Hepatic stellate cell (primary cell): ENCODE results near the gene HOXB2.

Experiments
- DNase-seq: peaks from one replicate; pipeline ENCODE4 v3.0.0; 2011; ENCODE audit warnings: low spot score

HOXB2 gene

DNA sequence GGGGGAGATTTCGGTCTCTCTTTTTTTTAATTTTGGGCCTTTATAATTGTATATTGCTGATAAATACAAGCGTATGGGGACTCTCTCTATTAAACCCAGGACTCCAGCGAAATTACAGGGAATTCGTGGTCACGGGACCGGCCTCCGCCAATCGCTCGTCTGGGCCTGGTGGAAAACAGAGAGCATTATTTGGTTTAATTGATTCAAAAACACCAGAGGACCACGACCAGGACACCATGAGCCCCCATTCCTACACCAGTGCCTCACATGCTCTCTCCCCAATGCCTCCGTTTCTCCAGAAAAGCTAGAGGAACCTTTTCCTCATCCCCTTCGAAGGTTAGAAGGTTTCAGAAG, at the start of gene HOXB2:
Gene HOXB2 (minus strand): TSS at position 88 of the 354 bp plus-strand sequence. CDS start 198 bp downstream, outside the sequence.
- peak; percentile 78 for DNase-seq

DNA sequence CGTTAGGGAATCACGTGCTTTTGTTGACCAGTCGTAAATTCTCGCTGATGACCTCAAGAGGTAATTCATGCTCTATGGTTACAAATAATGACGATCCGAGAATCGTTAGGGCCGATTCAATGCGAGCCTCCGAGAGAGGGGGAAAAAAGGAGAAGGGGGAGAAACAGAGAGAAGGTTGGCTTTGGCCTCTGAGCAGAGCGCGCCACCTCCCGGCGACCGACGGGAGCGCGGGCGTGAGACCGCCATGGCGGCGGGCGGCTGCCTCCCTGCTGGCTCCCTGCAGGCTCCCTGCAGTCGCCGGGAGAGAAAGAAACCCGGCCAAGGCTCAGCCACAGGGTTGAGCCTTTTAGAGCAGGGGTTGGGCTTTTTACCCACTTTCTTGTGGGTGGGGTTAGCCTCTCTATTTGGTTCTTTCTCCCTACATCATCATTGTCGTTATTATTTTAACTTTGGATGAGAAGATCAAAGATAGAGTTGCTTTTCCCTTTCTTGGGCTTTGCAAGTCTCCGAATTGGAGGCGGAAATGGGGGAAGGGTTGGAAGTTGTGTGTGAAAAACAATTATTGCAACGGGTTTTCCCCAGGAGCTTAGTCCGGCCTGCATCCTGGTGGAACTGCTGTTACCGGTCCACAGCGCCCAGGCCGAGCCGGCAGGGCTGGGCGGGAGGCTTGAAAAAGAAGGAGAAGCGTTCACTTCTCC, 49.1 kb upstream of the HOXB2 start:
- peak; percentile 94 for DNase-seq

DNA sequence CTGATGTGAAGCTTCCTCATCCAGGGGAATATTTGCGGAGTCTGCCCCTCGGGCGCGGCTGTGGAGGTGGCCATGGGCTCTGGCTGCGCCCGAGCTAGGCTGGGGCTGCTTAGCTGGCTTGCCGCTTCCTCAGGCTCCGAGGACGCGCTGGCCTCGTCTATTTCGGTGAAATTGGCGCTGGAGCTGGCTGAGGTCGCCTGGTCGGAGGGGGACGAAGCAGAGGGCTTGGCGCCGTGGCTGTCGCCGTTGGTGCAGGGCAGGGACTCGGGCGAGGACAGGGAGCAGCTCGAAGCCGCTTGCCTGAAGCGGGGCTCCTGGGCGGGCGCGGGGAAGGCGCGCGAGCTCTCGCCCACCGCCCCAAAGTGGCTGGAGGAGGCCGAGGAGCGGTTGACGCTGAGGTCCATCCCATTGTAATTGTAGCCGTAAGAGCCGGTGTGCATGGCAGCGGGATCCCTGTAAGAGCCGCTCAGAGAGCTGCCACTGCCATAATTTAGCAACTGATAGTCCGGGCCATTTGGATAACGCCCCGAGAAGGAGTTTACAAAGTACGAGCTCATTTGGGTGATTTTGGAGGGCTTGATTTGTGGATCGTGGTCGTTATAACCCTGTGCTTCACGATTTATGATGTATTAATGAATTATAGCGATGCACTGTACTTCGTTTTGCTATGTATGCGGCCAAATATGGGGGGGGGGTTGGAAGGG, 48.4 kb upstream of the HOXB2 start, which contains the start of gene HOXB5:
Gene HOXB5 (minus strand): TSS at position 654 of the 704 bp plus-strand sequence. CDS start 97 bp downstream, at position 557.
- DNase-seq, result no peak

DNA sequence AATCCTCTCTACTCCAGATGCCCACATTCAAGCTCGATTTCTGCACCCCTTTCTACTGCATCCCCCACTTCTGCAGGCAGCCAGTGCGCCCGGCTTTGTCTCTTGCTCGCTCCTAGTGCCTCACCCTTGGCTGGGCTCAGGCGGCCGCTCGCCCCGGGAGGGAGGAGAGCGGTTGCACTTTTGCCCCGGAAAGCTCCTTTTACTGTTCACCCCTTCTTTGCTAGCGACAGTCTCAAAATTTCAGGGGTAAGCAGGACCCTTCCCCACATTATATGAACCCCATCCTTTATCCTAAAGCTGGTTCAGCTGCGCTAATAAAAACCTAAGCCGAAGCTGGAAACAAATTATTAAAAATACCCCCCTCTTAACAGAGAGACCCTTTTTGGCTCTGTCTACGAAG, 47.7 kb upstream of the HOXB2 start:
- DNase-seq, result no peak

DNA sequence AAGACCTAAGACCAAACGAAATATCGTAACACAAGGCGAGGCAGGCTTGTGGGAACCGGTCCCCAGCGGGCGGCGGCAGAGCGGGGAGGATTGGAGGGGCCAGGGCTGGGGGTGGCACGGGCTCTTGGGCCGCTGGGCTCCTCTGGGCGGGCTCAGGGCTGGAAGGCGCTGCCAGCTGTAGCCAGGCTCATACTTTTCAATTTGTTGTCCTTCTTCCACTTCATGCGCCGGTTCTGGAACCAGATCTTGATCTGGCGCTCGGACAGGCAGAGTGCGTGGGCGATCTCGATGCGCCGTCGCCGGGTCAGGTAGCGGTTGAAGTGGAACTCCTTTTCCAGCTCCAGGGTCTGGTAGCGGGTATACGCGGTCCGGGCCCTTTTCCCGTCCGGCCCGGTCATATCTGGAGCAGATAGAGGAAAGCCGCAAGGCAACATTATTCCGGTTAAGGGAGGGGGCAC, 47.2 kb upstream of the HOXB2 start:
- DNase-seq, result no peak

DNA sequence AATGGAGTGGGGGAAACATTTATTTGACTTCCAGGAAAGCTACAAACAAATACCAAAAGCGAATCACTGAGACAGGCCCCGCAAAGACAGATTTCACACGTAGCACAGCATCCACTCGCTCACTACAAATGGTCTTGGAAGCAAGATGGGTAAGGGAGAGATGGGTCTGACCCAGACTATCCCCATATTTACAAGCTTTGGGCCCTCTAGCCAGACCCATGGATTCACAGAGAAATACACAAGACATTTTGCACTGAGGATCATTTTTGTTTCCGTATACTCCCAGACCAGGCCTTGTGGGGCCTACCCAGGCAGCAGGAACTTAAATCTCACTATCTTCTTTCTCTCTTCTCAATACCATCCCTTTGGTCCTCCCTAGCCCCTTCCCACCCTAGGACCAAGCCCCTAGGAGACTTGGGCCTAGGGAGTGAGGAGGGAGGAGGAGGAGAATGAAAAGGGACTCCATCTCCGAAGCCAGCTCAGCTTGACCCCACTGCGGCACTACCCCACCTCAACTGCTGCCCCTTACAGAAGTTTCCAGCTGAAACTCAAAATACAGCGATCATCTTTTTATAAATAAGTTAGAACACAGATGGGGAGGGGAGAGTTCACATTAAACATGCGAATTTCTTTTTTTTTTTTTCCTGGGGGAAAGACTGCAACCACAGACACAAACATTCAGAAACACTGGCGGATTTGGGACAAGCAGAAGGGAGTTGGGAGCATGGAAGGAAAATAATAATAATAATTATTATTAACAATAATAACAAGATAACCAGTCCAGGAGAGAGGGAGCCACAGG, 46.5 kb upstream of the HOXB2 start:
- no peak for DNase-seq

DNA sequence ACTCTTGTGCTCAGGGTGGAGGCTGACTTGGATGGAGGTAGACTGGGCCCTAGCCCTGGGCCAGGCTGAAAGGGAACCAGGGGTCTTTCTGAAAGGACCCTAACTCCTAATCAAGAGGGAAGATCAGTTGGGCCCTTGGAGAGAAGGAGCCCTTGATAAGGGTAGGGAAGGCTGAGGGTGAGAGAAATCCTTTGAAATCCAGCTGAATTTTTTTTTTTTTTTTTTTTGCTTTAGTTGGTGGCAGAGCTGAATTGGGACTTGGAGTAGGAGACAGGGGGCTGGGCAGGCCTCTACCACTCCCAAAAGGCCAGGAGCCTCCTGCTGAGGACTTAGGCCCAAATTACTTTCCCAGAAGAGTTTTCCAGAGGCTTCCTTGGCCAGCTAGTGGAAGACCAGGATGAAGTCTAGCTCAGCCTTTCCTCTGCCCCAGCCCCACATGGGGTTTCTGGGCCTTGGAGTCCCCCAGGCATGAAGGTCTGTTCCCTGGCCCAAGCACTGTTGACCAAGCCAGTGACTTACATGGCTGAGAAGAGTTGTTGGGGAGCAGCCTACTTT, 45.8 kb upstream of the HOXB2 start:
- no peak for DNase-seq

DNA sequence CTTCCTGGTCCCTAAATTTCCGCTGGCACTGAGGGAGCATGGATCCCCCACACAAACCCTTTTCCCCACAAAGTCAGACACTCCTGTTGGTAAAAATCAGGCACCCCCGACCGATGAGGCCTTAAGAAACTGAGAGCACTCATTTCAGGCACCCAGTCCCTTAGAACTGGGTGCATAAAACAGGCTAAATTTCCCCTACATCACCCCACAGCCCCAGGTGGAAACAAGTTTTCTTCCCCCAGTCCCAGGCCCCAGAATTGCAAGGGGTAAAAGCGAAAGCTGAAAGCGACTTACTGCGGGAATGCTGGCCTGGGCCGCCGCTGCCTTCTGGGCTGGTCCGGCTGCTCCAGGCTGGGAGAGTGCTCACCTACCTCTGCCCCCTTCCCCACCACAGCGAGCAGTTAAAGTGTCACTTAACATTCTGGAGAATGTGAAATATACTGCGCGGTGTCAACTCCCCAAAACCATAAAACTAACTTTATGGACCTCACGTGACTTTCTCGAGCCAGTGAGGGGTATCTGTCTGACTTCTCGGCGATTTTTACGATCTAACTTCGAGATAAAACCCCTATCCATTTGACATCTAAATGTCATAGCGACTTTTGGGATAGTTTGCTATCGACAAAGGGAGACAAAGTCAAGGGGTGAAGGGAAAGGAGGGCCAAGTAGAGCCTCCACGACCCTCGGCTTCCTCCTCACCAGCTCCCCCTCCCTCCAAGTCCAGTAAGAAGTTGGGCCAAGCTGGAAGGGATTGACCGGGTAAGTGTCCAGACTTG, 45.1 kb upstream of the HOXB2 start, which contains the start of gene HOXB3:
Gene HOXB3 (minus strand): TSS at position 411 of the 776 bp plus-strand sequence. CDS start 37,767 bp downstream, outside the sequence.
- DNase-seq, result no peak

DNA sequence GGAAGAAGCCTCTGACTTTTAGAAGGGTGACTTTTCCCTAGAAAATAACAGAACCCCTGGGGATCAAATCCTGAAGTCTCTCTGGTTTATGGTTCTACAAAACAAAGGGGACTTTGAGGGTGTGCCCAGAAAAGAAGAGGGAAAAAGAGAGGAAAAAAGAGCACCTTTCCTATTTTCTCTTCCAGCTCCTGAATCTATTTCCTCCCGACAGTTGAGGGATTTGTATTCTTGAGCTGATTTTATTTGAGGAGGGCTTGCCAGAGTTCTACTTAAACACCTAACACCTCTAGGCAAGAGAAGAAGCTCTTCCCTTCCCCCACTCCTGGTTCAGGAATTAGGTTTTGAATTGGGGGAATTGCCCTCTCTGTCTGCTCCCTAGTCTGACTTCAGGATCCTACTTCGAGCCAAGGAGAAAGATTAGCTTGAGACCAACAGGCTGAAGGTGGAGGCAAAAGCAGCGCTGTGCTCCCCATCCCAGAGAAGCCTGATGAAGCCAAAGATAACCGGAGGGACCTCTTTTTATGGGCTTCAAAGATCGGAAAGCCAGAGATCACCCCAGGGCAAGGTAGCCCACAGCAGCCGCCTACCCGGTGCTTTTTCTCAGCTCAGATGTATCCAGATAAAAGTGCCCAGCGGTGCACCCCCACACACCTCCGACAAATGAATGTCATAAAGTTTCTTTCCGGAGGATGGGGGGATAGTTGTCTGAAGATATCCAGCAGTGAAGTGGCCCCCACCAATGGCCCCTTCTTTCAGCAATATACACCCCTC, 44.3 kb upstream of the HOXB2 start:
- no peak for DNase-seq

DNA sequence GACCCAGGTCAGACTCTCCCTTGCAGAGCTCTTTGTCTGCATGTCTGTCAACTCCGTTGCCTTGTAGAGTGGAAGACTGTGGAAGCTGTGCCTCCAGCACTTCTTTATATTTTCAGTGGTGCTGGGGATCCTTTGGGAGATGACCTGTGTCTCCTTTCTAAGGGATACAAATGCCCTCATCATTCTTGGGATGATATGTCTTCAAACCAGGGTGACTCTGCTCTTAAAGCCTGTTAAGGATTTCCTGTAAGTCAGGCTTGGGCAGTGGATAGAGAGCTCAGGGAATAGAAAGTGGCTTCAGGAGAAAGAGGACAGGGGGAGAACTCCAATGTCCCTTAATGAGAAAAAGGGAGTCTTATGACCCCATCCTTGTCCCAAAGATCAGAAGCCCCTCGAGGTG, 43.6 kb upstream of the HOXB2 start:
- no peak for DNase-seq

DNA sequence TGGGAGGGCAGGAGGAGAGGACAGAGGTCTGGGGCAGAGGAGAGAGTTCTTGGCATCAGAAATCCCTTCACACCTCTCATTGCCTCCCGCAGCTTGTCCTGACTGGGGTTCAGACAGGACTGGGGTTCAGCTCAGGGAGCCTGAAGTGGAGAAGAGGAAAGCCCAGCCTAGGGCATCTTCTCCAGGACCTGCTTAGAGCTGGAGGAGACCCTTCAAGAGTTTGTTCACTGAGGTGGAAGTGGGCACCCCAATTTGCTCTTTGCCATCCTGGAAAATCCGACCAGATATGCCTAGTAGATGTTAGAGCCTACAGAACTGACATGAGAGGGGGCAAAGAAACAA, 43.1 kb upstream of the HOXB2 start:
- no peak for DNase-seq

DNA sequence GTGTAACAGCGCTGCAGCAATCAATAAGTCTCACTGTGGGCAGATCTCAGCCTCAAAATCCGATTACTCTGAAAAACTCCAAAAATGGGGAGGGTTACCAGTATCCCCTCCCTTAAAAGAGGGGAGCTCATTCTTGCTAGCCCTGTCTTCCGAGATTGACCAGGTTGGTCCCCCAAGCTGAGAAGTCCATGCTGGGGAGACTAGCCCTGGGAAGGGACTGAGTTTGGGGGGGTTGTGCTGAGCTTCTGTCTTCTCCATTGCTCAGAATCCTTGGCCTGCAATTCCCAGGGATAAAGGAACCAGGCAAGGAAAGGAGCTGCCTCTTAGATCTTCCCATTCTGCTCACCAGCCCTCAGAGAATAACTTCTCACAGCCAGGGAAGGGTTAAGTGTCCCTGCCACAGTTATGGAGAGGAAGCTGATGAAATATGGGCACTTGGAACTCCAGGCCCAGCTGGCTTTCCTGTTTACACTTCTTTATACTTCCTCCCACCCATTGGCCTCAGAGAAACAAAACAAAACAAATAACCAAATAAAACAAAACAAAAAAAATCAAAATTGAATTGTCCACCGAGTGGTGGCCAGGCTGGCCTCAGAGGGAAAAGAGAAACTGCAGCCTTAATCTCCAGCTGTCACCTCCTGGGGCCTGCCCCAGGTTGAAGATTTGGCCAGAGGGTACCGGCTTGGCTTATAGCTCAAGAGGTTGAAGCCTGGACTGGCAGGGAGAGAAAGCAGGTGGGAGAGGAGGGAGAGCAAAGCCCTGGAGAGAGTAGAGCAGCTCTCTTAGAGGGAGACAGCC, 42.6 kb upstream of the HOXB2 start:
- no peak for DNase-seq

DNA sequence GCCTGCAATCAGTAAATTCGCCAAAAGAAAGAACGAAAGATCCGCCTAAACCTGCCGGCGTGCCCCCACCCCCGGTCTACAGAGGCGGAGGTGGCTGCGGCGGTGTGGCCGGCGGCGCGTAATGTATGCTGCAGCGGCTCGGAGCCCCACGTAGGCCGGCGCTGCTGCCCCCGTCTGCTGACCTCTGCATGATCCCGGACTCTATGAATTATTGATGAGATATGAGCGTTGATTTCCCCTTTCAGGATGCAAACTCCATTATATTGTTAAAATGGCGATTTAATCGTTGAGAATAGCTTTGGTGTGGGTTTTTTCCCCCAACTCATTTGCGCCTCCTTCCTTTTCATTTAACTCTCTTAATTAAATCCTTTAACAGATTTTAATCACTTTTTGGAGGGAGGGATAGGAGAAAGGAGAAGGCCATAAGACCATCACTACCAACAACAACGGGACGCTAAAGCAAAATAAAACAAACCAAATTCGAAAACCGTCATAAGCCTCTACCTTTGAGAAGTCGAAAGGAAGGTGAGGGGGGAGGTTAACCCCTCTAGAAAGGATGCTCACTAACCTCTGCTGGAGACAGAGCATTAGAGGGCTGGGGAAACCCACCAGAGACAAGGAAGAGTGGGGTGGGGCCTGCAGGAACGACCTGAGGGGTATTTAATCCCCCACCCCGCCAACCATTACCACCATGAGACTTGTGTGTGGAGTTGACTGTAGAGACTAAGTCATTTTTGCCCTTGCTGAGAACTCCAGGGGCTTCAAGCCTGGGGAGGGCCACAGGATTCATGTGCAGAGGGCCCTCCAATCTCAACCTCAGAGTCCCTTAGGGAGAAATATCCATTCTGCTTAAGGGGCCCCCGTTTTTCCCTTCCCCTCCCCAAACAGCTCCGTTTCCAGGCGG, 41.7 kb upstream of the HOXB2 start:
- DNase-seq, result no peak

DNA sequence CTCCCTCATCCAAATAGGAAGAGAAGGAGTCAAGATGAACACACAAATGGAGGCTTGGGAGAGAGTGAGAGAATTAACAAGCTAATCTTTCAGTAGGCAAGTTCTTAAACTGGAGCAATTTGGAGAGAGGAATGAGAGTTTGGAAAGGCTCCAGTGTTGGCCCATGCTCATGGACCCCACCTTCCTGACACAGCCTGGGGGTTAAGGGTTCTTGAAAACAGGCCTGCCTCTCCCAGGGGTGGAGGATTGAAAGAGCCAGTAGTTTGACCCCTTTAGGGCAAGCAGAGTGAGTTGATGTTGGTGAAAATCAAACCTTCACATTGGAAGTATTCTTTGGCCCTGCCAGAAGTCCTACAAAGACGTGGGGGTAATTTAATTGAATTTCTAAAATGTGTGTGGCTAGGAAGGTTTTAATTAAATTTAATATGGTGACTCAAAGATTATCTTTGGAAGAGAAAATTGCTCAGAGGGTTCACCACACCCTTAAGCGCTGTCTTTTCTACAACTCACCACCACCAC, 39.4 kb upstream of the HOXB2 start:
- no peak for DNase-seq

DNA sequence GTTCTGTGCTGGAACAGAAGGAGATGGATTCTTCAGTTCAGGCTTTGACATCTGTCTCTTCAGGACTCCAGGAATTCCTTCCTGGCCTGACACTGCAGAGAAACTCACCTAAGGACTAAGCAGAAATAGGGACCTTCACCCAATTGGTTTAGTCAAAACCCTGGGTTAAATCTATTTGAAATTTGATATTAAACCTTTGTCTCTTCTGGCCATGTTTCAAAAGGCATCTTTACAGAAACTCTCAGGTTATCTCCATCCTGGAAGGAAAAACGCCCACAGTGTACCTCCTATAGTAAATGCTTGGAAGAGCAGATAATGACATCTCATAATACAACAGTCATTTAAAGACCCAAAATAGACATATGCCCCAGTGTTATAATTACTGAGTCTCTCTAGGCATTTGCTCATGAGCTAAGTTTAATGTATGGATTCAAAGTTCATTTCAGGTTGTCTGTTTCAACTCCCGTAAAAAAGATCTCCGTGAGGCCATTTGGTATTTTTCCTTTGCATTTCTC, 38.9 kb upstream of the HOXB2 start:
- DNase-seq, result no peak

DNA sequence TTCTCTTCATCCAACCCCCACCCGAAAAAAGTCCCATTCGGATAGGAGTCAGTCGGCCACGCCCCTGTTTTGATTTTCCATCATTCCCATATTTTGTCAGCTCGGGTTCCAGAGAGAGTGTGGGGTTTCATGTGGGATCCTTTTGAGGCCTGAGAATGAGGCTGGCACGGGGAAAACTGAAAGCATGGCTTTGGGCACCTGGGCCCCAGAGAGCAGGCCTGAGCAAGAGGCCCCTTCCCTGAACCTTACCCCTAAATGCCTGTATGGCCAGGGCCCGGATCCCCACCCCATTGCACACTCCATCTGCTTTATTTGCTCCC, 37.8 kb upstream of the HOXB2 start:
- DNase-seq, result no peak

DNA sequence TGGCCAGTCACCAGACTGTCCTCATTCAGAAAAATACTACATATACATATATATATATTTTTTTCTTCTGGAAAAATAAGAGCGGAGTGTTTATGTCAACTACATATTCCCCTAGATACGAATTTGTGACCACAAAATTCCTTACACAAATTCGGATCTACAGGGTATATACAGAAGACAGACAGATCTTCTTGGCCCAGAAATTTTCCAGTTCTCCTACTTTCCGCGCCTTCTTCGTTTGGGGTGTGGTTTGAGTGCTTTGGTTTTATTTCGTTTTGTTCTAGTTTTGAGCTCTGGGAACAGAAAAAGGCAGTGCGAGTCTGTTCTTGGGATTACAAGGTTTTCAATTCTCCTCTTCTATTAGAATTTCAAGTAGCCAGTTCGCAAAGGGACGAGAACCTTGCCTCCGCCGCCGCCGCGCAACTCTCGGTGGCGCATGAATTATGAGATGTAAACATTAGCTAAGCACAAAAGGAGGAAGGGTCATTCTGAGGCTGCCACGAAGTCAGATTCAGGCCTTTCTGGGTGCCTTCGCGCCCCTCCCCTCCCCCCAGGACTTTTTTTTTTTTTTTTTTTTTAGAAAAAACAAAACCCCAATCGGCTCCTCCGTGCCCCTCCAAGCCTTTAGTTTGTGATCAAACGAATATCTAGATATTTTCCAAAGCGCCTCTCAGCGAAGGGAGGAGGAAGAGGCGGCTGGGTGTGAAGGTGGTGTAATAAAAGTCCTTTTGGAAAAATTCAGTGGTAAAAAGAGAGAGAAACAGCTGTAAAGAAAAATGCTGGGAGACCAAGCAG, 35.0 kb upstream of the HOXB2 start:
- no peak for DNase-seq

DNA sequence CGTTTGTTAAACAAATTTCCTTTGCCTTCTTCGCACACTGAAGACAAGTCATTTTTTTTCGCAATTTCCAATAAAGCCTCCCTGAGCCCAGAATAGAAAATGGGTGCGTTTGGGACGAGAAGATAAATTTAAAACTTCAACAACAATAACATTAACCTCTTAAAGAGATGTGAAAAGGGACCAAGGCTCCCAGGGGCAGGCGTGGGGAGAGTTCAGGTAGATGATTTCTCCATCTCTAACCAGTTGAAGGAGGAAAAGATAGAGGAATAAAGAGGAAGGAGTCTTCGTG, 34.5 kb upstream of the HOXB2 start:
- DNase-seq, result no peak
